GM12878 (cell line): ENCODE data around the gene SYCP2. TPM values are rescaled to one million over a fixed set of nuclear protein-coding genes. Genes with fewer than 3 reads are reported as not detected.

Experiments used
- BCL3 ChIP-seq: IDR thresholded peaks from 2 replicates; pipeline ENCODE4 v1.6.1; 2011; ENCODE audit warnings: borderline replicate concordance, low read depth, mild to moderate bottlenecking, moderate library complexity, low read length; ENCODE audit not compliant: insufficient read depth, poor library complexity, severe bottlenecking
- CREM ChIP-seq: IDR thresholded peaks from 2 replicates; pipeline ENCODE4 v1.6.1; 2014; ENCODE audit warnings: antibody characterized with exemption, low read depth
- E2F8 ChIP-seq: fragments of 450-650 bp; IDR thresholded peaks from 2 replicates; pipeline ENCODE4 v1.6.1; 2018; ENCODE audit warnings: mild to moderate bottlenecking, low read depth, moderate library complexity; ENCODE audit not compliant: partially characterized antibody
- ESRRA ChIP-seq: IDR thresholded peaks from 2 replicates; pipeline ENCODE4 v1.6.1; 2012; ENCODE audit warnings: mild to moderate bottlenecking, low read length, improper control_type of control experiment
- EZH2 ChIP-seq: IDR thresholded peaks from 2 replicates; pipeline ENCODE4 v1.6.1; 2012; ENCODE audit warnings: low read depth, mild to moderate bottlenecking, control low read depth, inconsistent platforms, low read length, borderline replicate concordance; ENCODE audit not compliant: control insufficient read depth
- IRF4 ChIP-seq: IDR thresholded peaks from 2 replicates; pipeline ENCODE4 v1.6.1; 2011; ENCODE audit warnings: low read depth, low read length
- MTA3 ChIP-seq: IDR thresholded peaks from 2 replicates; pipeline ENCODE4 v1.6.1; 2012; ENCODE audit warnings: low read length, inconsistent platforms, borderline replicate concordance
- MYB ChIP-seq: fragments of 150-350 bp; IDR thresholded peaks from 2 replicates; pipeline ENCODE4 v1.6.1; 2014; ENCODE audit warnings: mild to moderate bottlenecking, low read depth, low read length, borderline replicate concordance
- MYC ChIP-seq: IDR thresholded peaks from 2 replicates; pipeline ENCODE4 v1.6.1; 2011; ENCODE audit warnings: mild to moderate bottlenecking, low read length, moderate library complexity, inconsistent platforms; ENCODE audit not compliant: insufficient read depth, insufficient replicate concordance, insufficient read length, severe bottlenecking
- PBX3 ChIP-seq: IDR thresholded peaks from 2 replicates; pipeline ENCODE4 v1.6.1; 2011; ENCODE audit warnings: mild to moderate bottlenecking, low read depth, low read length, moderate library complexity; ENCODE audit not compliant: insufficient replicate concordance
- PKNOX1 ChIP-seq: fragments of 450-650 bp; IDR thresholded peaks from 2 replicates; pipeline ENCODE4 v1.6.1; 2016; ENCODE audit warnings: mild to moderate bottlenecking
- RAD21 ChIP-seq: IDR thresholded peaks from 2 replicates; pipeline ENCODE4 v1.6.1; 2011; ENCODE audit warnings: mild to moderate bottlenecking, low read depth, low read length, moderate library complexity; ENCODE audit not compliant: insufficient read depth
- RELA ChIP-seq: fragments of 450-650 bp; IDR thresholded peaks from 2 replicates; pipeline ENCODE4 v1.8.0; 2014; ENCODE audit warnings: borderline replicate concordance; ENCODE audit not compliant: partially characterized antibody
- RELB ChIP-seq: fragments of 450-650 bp; IDR thresholded peaks from 2 replicates; pipeline ENCODE4 v1.6.1; 2017; ENCODE audit warnings: low read depth, mild to moderate bottlenecking, moderate library complexity
- RUNX3 ChIP-seq: IDR thresholded peaks from 2 replicates; pipeline ENCODE4 v1.6.1; 2012; ENCODE audit warnings: low read length, inconsistent platforms
- YY1 ChIP-seq: IDR thresholded peaks from 2 replicates; pipeline ENCODE4 v1.6.1; 2011; ENCODE audit warnings: low read depth, mild to moderate bottlenecking, low read length
- ZNF274 ChIP-seq: IDR thresholded peaks from one replicate; pipeline ENCODE4 v1.8.0; 2011; ENCODE audit not compliant: insufficient read length, insufficient read depth
- polyA plus RNA-seq, 11 experiments: library from polyadenylated mRNA; depleted of rRNA in 4 of 11; unstranded in 6 of 11; stranded (reverse) in 5 of 11; fragments of >200 nt; fragmentation: Nextera tagmentation in 4 of 11; fragmentation: Illumina TruSeq in 1 of 11; extraction: Ambion mirVana in 4 of 11; extraction: Trizol in 1 of 11; gene quantifications; 1 replicate in 1 of 11; 2 replicates in 10 of 11; pipeline versions ENCODE4 v1.2.1 to v1.2.3, GENCODE V29; 2011 to 2016; ENCODE audit warnings: inconsistent platforms in 2 of 11, missing spikeins in 2 of 11, low read depth in 1 of 11
- total RNA-seq, 4 experiments: library from RNA; depleted of rRNA in 3 of 4; stranded (reverse); fragments of >200 nt in 3 of 4; fragmentation: Illumina TruSeq in 1 of 4; extraction: Trizol in 1 of 4; gene quantifications; 2 replicates each; pipeline versions ENCODE4 v1.2.1 to v1.2.3, GENCODE V29; 2013 to 2021

The SYCP2 gene
- total and polyA plus RNA-seq, 10 of the 15 experiments (the other 5 are each of a cell fraction or from before 2014, with no cell fraction given) = 0.01 to 0.18 (median 0.09) TPM; not detected in 2

- TF ChIP-seq PKNOX1 = no peak
- TF ChIP-seq CREM = no peak
- TF ChIP-seq ZNF274 = no peak
- TF ChIP-seq BCL3 = no peak
- no peak for TF ChIP-seq MYC
- no peak for TF ChIP-seq EZH2
- no peak for TF ChIP-seq E2F8
- TF ChIP-seq IRF4 = no peak
- no peak for TF ChIP-seq ESRRA
- peak; percentile 32; the same call in 1 of the 2 replicates for TF ChIP-seq RUNX3
- no peak for TF ChIP-seq PBX3
- no peak for TF ChIP-seq RELB
- 0 out of 2 replicates have a peak, but pooled peaks have one; percentile 27 for TF ChIP-seq YY1
- TF ChIP-seq RELA = no peak
- no peak for TF ChIP-seq MTA3
- 0 out of 2 replicates have a peak, but pooled peaks have one; percentile 26 for TF ChIP-seq RAD21
- TF ChIP-seq MYB = no peak
These were observed 580 bp upstream of the SYCP2 start (continued) for GRCh38 chr20:59933849-59934585.
